ENCODE data around the gene HOXA3. TPM values are rescaled to one million over a fixed set of nuclear protein-coding genes. Genes with fewer than 3 reads are reported as not detected.

Gene HOXA3
- total and polyA plus RNA-seq, 4 donors: 3.8 to 20.8 (median 10.9) TPM

- H3K4me1 ChIP-seq (ENCODE audit: control insufficient read depth in 1 of 2, insufficient read depth in 2 of 2, low read length in 2 of 2): no peaks in the 10 kb centered on the region
- ATAC-seq (ENCODE audit: low FRiP score): peak; percentile 39
- no peak overlapping the region for H3K27ac ChIP-seq (ENCODE audit: low read depth in 1 of 2, low read length in 2 of 2)
Observed at GRCh38 chr7:27164367-27165088, 12.1 kb upstream of the HOXA3 start.

DNA sequence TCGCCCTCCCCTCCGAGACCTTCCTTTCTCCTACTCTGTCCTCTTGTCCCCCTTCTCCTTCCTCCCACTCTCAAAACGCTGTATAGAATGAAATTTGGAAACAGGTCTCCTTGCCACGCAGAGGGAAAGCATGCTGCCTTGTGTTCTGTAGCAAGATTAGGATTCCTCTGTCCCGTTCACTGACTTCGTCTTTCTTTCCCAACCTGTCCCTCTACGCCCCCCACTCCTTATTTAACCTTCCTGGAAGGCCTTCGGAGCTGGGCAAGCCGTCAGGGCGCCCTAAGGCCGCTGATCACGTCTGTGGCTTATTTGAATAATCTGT is 11.6 kb upstream of the HOXA3 start:
- Histone ChIP-seq H3K4me1 (ENCODE audit: control insufficient read depth in 1 of 2, insufficient read depth in 2 of 2, low read length in 2 of 2) (no peaks in the 10 kb centered on the region), H3K4me3 (ENCODE audit: low read length in 2 of 2) (no peak overlapping the region), H3K9me3 (ENCODE audit: control insufficient read depth, low read length) (no peaks in the 10 kb centered on the region), H3K27ac (ENCODE audit: low read depth in 1 of 2, low read length in 2 of 2) (no peak overlapping the region), H3K36me3 (ENCODE audit: control insufficient read depth in 1 of 2, insufficient read depth in 2 of 2, low read length in 1 of 2) (no peaks in the 10 kb centered on the region), H3K27me3 (ENCODE audit: control insufficient read depth in 1 of 2, insufficient read depth in 2 of 2, low read length in 1 of 2) (no peaks in the 10 kb centered on the region)
- WGBS, 2 donors: 72 to 86% methylated on average over 12 of the region's 12 CpGs
- no peak for ATAC-seq (ENCODE audit: low FRiP score)
- intact Hi-C loops (cut with DNase I): loop anchor here (5.0 to 10.0 kb wide), 3 partner anchors 482 to 959 kb away; partner anchors contain the start of genes CBX3 (in 1 of the 2) and HNRNPA2B1 (in 1 of the 2)
- no peak for DNase-seq

More at GRCh38 chr7:27164367-27165088, 12.1 kb upstream of the HOXA3 start:
- Histone ChIP-seq H3K9me3 (ENCODE audit: control insufficient read depth, low read length) (no peaks in the 10 kb centered on the region), H3K36me3 (ENCODE audit: control insufficient read depth in 1 of 2, insufficient read depth in 2 of 2, low read length in 1 of 2) (no peaks in the 10 kb centered on the region), H3K27me3 (ENCODE audit: control insufficient read depth in 1 of 2, insufficient read depth in 2 of 2, low read length in 1 of 2) (no peaks in the 10 kb centered on the region), H3K4me3 (ENCODE audit: low read length in 2 of 2) (no peak overlapping the region)
- 36 to 40% methylated on average over 47 of the region's 47 CpGs for WGBS, 2 donors
- intact Hi-C loops (cut with DNase I): loop anchor here (5.0 to 10.0 kb wide), 3 partner anchors 482 to 960 kb away; partner anchors contain the start of genes CBX3 (in 1 of the 2) and HNRNPA2B1 (in 1 of the 2)
- peak; percentile 55 to 89 for DNase-seq

DNA sequence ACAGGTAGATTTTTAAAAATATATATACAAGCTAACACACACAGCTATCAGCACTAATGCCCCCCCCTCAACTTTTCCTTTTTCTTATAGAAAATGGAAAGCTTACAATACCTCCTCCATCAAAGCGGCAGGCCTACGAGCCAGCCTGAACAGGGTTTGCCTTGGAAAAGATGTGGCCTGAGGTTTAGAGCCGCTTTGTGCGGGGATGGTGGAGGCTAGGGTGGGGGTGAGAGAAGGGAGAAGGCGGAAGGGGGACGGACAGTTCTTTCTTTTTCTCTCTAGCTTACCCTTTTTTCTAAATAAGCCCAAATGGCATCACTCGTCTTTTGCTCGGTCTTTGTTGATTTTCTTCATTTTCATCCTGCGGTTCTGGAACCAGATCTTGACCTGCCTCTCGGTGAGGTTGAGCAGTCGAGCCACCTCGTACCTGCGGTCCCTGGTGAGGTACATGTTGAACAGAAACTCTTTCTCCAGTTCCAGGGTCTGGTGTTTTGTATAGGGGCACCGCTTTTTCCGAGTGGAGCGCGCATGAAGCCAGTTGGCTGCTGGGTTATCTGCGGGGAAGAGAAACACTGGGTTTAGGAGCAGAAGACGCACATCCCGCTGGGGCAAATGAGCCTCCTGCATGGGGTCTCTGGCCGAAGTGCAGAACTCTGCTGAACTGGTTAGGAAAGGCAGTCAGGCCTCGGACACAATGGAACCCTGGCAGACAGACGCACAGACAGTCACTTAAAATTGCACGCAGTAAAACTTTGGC is 11.1 kb upstream of the HOXA3 start:
- Histone ChIP-seq H3K36me3 (ENCODE audit: control insufficient read depth in 1 of 2, insufficient read depth in 2 of 2, low read length in 1 of 2) (no peaks in the 10 kb centered on the region), H3K27ac (ENCODE audit: low read depth in 1 of 2, low read length in 2 of 2) (no peak overlapping the region), H3K4me3 (ENCODE audit: low read length in 2 of 2) (no peak overlapping the region), H3K9me3 (ENCODE audit: control insufficient read depth, low read length) (no peaks in the 10 kb centered on the region), H3K4me1 (ENCODE audit: control insufficient read depth in 1 of 2, insufficient read depth in 2 of 2, low read length in 2 of 2) (no peaks in the 10 kb centered on the region), H3K27me3 (ENCODE audit: control insufficient read depth in 1 of 2, insufficient read depth in 2 of 2, low read length in 1 of 2) (no peaks in the 10 kb centered on the region)
- peak; percentile 15 to 66 for DNase-seq
- intact Hi-C loops (cut with DNase I): loop anchor here (5.0 to 10.0 kb wide), 3 partner anchors 481 to 959 kb away; partner anchors contain the start of genes CBX3 (in 1 of the 2) and HNRNPA2B1 (in 1 of the 2)
- ATAC-seq (ENCODE audit: low FRiP score): no peak
- 85 to 94% methylated on average over 24 of the region's 24 CpGs for WGBS, 2 donors

DNA sequence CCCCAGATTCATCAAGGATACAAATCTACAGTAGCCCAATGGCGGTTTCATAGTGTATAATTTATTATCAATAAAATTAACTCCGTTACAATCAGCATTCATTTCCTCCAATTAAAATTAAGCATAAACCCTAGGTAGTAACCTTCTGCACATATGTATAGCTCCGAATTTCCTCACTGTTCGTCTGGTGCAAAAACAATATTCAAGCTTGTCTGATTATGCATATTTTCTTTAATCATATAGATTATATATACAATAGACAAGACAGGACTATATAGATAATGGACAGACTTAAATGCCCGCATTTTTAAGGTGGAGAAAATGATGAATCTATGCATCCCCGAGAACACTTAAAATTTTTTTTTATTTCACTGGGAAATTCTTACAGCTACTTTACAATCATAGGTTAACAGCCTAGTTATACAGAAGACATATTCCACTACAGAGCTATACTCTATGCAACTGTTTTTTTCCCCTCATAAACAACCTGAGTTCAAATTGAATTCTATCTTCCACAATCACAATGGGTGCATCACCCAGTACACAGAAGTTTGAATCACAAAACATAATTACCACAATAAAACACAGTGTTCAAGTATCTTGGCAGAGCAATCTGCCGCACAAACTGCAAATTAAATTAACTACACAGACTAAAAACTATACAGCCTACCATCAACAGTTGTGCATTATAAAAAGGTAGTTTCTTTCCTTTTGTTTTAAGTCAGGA is 10.3 kb upstream of the HOXA3 start:
- no peaks in the 10 kb centered on the region for H3K36me3 ChIP-seq (ENCODE audit: control insufficient read depth in 1 of 2, insufficient read depth in 2 of 2, low read length in 1 of 2)
- no peak overlapping the region for H3K27ac ChIP-seq (ENCODE audit: low read depth in 1 of 2, low read length in 2 of 2)
- intact Hi-C loops (cut with DNase I): loop anchor here (5.0 to 10.0 kb wide), 3 partner anchors 480 to 958 kb away; partner anchors contain the start of genes CBX3 (in 1 of the 2) and HNRNPA2B1 (in 1 of the 2)
- no peaks in the 10 kb centered on the region for H3K9me3 ChIP-seq (ENCODE audit: control insufficient read depth, low read length)
- no peak overlapping the region for H3K4me3 ChIP-seq (ENCODE audit: low read length in 2 of 2)
- no peaks in the 10 kb centered on the region for H3K4me1 ChIP-seq (ENCODE audit: control insufficient read depth in 1 of 2, insufficient read depth in 2 of 2, low read length in 2 of 2)
- ATAC-seq (ENCODE audit: low FRiP score) (no peak), DNase-seq (no peak)
- 87 to 95% methylated on average over 7 of the region's 7 CpGs for WGBS, 2 donors
- H3K27me3 ChIP-seq (ENCODE audit: control insufficient read depth in 1 of 2, insufficient read depth in 2 of 2, low read length in 1 of 2): no peaks in the 10 kb centered on the region

DNA sequence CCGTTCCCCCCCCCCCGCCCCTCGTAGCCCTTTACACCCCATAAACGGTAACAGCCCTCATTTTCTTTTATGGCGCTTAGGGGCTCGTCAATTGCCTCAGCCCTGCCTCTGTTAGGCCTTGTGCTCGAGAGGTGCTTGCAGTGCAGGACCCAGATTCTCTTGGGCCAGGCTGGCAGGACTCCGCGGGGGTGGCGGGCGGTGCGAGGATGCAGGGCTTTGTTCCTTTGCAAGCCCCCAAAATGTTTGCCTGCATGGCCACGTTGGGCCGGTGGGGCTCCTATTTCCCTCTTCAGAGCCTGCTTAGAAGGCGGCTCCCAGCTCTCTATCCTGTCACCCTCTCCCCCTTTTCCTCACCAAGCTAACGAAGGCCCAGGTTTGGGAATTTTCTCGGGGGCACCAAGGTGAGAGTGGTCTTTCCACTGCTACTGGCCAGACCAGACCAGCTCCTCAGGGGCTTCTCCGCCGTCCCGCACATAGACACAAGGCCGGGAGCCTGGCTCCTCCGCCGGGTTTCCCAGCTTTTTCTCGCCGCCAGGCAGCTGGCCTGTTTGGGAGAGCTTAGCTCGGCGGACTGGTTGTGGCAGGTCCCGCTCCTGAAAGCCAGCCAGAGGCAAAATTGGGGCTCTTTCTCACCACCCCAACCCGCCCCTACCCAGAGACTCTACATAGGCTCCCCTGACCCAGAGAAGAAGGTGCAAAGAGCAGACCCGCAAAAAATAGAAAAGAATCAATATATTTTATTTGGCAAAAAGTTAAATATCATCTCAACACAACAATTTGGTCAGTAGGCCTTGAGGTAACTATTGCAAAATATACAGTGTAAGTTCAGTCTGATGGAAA is 9.6 kb upstream of the HOXA3 start:
- intact Hi-C loops (cut with DNase I): loop anchor here (2.0 to 10.0 kb wide), 4 partner anchors 480 to 957 kb away; partner anchors contain the start of genes CBX3 (in 1 of the 2) and HNRNPA2B1 (in 1 of the 2)
- WGBS, 2 donors: 68 to 81% methylated on average over 26 to 30 of the region's 30 CpGs
- ATAC-seq (ENCODE audit: low FRiP score) (no peak), DNase-seq (peak in 1 of 2 donors; percentile 78)
- Histone ChIP-seq H3K4me3 (ENCODE audit: low read length in 2 of 2) (no peak overlapping the region), H3K9me3 (ENCODE audit: control insufficient read depth, low read length) (no peaks in the 10 kb centered on the region), H3K27me3 (ENCODE audit: control insufficient read depth in 1 of 2, insufficient read depth in 2 of 2, low read length in 1 of 2) (no peaks in the 10 kb centered on the region), H3K36me3 (ENCODE audit: control insufficient read depth in 1 of 2, insufficient read depth in 2 of 2, low read length in 1 of 2) (no peaks in the 10 kb centered on the region), H3K4me1 (ENCODE audit: control insufficient read depth in 1 of 2, insufficient read depth in 2 of 2, low read length in 2 of 2) (no peaks in the 10 kb centered on the region), H3K27ac (ENCODE audit: low read depth in 1 of 2, low read length in 2 of 2) (no peak overlapping the region)

DNA sequence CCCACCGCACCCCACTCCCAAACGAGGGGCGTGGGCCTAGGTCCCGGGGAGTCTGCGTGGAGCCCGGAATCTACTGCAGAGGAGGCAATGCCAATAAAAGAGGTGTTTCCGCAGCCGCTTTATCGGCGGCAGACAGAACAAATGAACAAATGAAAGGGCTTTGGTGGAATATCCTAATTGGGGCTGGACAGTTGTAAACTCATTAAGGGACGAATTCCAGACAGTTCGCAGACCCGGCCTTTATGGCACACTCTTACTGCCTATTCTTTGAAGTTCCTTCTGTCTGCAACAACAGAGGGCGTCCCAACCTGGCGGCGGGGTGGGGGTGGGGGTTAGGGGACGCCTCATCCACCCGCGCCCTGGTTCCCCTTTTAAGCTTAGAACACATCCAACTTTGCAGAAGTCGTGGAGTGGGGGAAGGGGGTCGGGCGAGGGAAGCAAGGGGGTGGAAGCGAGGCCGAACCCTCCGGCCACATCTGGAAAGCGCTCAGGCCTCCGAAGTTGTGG is 8.9 kb upstream of the HOXA3 start:
- ATAC-seq (ENCODE audit: low FRiP score): no peak
- 11 to 20% methylated on average over 19 to 27 of the region's 27 CpGs for WGBS, 2 donors
- intact Hi-C loops (cut with DNase I): loop anchor here (2.0 to 10.0 kb wide), 4 partner anchors 479 to 956 kb away; partner anchors contain the start of genes CBX3 (in 1 of the 2) and HNRNPA2B1 (in 1 of the 2)

GRCh38 chr7:27160546-27161213 is 8.3 kb upstream of the HOXA3 start:
- no peak overlapping the region for H3K27ac ChIP-seq (ENCODE audit: low read depth in 1 of 2, low read length in 2 of 2)
- intact Hi-C loops (cut with DNase I): loop anchor here (2.0 to 10.0 kb wide), 4 partner anchors 478 to 956 kb away; partner anchors contain the start of genes CBX3 (in 1 of the 2) and HNRNPA2B1 (in 1 of the 2)
- DNase-seq (peak; percentile 90 to 96), ATAC-seq (ENCODE audit: low FRiP score) (peak; percentile 84)
- H3K27me3 ChIP-seq (ENCODE audit: control insufficient read depth in 1 of 2, insufficient read depth in 2 of 2, low read length in 1 of 2): no peaks in the 10 kb centered on the region
- H3K4me3 ChIP-seq (ENCODE audit: low read length in 2 of 2): peak overlapping the region; percentile 33 to 45
- WGBS, 2 donors: 4 to 9% methylated on average over 52 to 54 of the region's 54 CpGs
- no peaks in the 10 kb centered on the region for H3K4me1 ChIP-seq (ENCODE audit: control insufficient read depth in 1 of 2, insufficient read depth in 2 of 2, low read length in 2 of 2)
- H3K36me3 ChIP-seq (ENCODE audit: control insufficient read depth in 1 of 2, insufficient read depth in 2 of 2, low read length in 1 of 2): no peaks in the 10 kb centered on the region
- H3K9me3 ChIP-seq (ENCODE audit: control insufficient read depth, low read length): no peaks in the 10 kb centered on the region

More for the DNA sequence above, 8.9 kb upstream of the HOXA3 start:
- Histone ChIP-seq H3K27ac (ENCODE audit: low read depth in 1 of 2, low read length in 2 of 2) (no peak overlapping the region), H3K27me3 (ENCODE audit: control insufficient read depth in 1 of 2, insufficient read depth in 2 of 2, low read length in 1 of 2) (no peaks in the 10 kb centered on the region), H3K4me3 (ENCODE audit: low read length in 2 of 2) (no peak overlapping the region), H3K4me1 (ENCODE audit: control insufficient read depth in 1 of 2, insufficient read depth in 2 of 2, low read length in 2 of 2) (no peaks in the 10 kb centered on the region), H3K36me3 (ENCODE audit: control insufficient read depth in 1 of 2, insufficient read depth in 2 of 2, low read length in 1 of 2) (no peaks in the 10 kb centered on the region), H3K9me3 (ENCODE audit: control insufficient read depth, low read length) (no peaks in the 10 kb centered on the region)
- DNase-seq: peak in 1 of 2 donors; percentile 77

Measured in aorta (tissue), 5 donors.